ENCODE results near the gene XDH. TPM values are rescaled to one million over a fixed set of nuclear protein-coding genes. Genes with fewer than 3 reads are reported as not detected.

Gene XDH
- total RNA-seq, 1 experiment from 2014 or later, result 1.4 TPM

DNA sequence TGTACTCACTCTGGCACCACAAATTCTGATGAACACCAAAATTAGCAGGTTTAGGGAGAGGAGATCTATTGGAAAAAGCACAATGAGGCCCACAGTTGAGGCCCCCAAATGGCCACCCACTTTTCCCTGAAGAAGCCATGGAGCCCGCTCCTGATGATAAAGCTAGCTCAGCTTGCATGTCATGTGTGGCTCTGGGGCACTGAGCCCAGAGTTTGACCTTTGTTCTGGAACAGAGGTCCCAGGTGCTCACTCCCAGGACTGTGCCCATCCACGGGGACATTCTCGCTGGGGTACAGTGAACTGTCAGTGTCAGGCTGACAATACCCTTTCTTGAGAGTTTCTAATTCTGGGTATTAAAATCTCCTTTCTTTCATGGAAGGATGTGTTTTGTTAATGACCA is 36.2 kb downstream of the XDH start:
- CTCF ChIA-PET, result no interaction called here
- intact Hi-C loops (cut with micrococcal nuclease; ENCODE audit: unreplicated experiment), result no loop called here
- Mint-ChIP-seq H3K4me3 (ENCODE audit: unreplicated experiment) (no peak overlapping the region), H3K36me3 (ENCODE audit: insufficient read depth, unreplicated experiment) (no peaks in the 10 kb centered on the region), H3K9me3 (ENCODE audit: unreplicated experiment) (peaks cover 15% of the 10 kb centered on the region), H3K4me1 (ENCODE audit: low read depth, unreplicated experiment) (peaks cover 11% of the 10 kb centered on the region), H3K27ac (ENCODE audit: unreplicated experiment) (no peak overlapping the region), H3K27me3 (ENCODE audit: insufficient read depth, unreplicated experiment) (no peaks in the 10 kb centered on the region)
- Histone ChIP-seq H3K4me1 (no peaks in the 10 kb centered on the region), H3K9me3 (peaks cover 7% of the 10 kb centered on the region; the same call in 1 of the 2 replicates), H3K36me3 (ENCODE audit: control insufficient read depth, insufficient read depth, low read length) (no peaks in the 10 kb centered on the region), H3K27me3 (replicated peaks; ENCODE audit: control insufficient read depth, insufficient read depth, low read length) (no peaks in the 10 kb centered on the region), H3K4me3 (ENCODE audit: low read depth, low read length) (no peak overlapping the region)
- POLR2A ChIA-PET, result no interaction called here
- DNase-seq, result no peak
- no TSS peak for BruUV-seq (replicated peaks)
- TF ChIP-seq, protein P1, sequence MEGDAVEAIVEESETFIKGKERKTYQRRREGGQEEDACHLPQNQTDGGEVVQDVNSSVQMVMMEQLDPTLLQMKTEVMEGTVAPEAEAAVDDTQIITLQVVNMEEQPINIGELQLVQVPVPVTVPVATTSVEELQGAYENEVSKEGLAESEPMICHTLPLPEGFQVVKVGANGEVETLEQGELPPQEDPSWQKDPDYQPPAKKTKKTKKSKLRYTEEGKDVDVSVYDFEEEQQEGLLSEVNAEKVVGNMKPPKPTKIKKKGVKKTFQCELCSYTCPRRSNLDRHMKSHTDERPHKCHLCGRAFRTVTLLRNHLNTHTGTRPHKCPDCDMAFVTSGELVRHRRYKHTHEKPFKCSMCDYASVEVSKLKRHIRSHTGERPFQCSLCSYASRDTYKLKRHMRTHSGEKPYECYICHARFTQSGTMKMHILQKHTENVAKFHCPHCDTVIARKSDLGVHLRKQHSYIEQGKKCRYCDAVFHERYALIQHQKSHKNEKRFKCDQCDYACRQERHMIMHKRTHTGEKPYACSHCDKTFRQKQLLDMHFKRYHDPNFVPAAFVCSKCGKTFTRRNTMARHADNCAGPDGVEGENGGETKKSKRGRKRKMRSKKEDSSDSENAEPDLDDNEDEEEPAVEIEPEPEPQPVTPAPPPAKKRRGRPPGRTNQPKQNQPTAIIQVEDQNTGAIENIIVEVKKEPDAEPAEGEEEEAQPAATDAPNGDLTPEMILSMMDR (IDR thresholded peaks at IDR 0.05; ENCODE audit: insufficient read depth in 1 of 2, low read depth in 1 of 2, low read length in 1 of 2, severe bottlenecking in 1 of 2, unreplicated experiment in 1 of 2), result no peak

DNA sequence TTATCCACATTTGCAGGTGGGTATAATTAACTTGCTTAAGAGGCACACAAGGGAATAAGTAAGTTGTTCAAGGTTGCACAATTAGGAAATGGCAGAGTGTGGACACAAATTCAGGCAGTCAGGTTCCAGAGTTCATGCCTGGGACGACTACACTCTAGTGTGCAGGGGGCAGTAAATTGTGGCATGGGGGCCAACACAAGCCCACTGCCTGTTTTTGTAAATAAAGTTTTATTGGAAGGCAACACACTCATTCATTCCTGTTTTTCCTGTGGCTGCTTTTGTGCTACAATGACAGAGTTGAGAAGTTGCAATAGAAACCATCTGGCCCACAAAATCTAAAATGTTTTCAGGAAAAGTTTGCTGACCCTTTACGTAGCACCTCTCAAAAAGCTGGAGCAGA is 41.4 kb downstream of the XDH start:
- CTCF ChIA-PET, result no interaction called here
- no peak overlapping the region for H3K4me3 Mint-ChIP-seq (ENCODE audit: unreplicated experiment)

DNA sequence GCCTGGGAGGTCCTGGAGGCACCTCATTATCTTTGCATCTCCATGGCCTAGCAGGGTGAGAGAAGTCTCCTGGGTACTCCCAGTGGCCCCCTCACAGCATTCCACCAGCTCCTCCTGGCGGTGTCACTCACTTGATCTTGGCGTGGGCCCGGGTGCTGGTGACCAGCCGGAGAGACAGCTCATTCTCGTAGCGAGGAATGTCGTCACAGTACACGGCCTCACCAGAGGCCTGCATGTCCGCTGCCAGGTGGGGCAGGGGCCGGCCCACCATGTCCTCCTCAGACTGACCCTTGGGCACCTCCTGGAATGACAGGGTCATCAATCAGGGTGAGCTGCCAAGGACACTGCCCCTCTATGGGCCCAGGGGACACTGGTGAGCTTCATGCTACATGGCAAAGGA is 42.4 kb downstream of the XDH start:
- H3K27me3 Mint-ChIP-seq (ENCODE audit: insufficient read depth, unreplicated experiment), result no peaks in the 10 kb centered on the region
- no peak overlapping the region for H3K4me3 Mint-ChIP-seq (ENCODE audit: unreplicated experiment)
- no peak overlapping the region for H3K27ac Mint-ChIP-seq (ENCODE audit: unreplicated experiment)

More for the DNA sequence above, 41.4 kb downstream of the XDH start:
- Histone ChIP-seq H3K36me3 (ENCODE audit: control insufficient read depth, insufficient read depth, low read length) (no peaks in the 10 kb centered on the region), H3K27me3 (replicated peaks; ENCODE audit: control insufficient read depth, insufficient read depth, low read length) (no peaks in the 10 kb centered on the region), H3K4me1 (no peaks in the 10 kb centered on the region), H3K4me3 (ENCODE audit: low read depth, low read length) (no peak overlapping the region), H3K9me3 (peaks cover 7% of the 10 kb centered on the region; the same call in 1 of the 2 replicates)
- H3K9me3 Mint-ChIP-seq (ENCODE audit: unreplicated experiment), result peaks cover 15% of the 10 kb centered on the region
- H3K36me3 Mint-ChIP-seq (ENCODE audit: insufficient read depth, unreplicated experiment), result peaks cover 6% of the 10 kb centered on the region
- POLR2A ChIA-PET, result no interaction called here
- no peaks in the 10 kb centered on the region for H3K4me1 Mint-ChIP-seq (ENCODE audit: low read depth, unreplicated experiment)
- BruUV-seq (replicated peaks), result no TSS peak
- H3K27ac Mint-ChIP-seq (ENCODE audit: unreplicated experiment), result no peak overlapping the region
- TF ChIP-seq, protein P1 (IDR thresholded peaks at IDR 0.05; ENCODE audit: insufficient read depth in 1 of 2, low read depth in 1 of 2, low read length in 1 of 2, severe bottlenecking in 1 of 2, unreplicated experiment in 1 of 2), result no peak
- intact Hi-C loops (cut with micrococcal nuclease; ENCODE audit: unreplicated experiment), result no loop called here
- H3K27me3 Mint-ChIP-seq (ENCODE audit: insufficient read depth, unreplicated experiment), result no peaks in the 10 kb centered on the region
- DNase-seq, result no peak

More for the DNA sequence above, 42.4 kb downstream of the XDH start:
- Mint-ChIP-seq H3K9me3 (ENCODE audit: unreplicated experiment) (peaks cover 15% of the 10 kb centered on the region), H3K36me3 (ENCODE audit: insufficient read depth, unreplicated experiment) (peaks cover 6% of the 10 kb centered on the region), H3K4me1 (ENCODE audit: low read depth, unreplicated experiment) (no peaks in the 10 kb centered on the region)
- Histone ChIP-seq H3K4me1 (0 out of 2 replicates have a peak, but pooled peaks cover under 1% of the 10 kb centered on the region), H3K9me3 (peaks cover 7% of the 10 kb centered on the region; the same call in 1 of the 2 replicates), H3K4me3 (ENCODE audit: low read depth, low read length) (no peak overlapping the region), H3K36me3 (ENCODE audit: control insufficient read depth, insufficient read depth, low read length) (no peaks in the 10 kb centered on the region), H3K27me3 (replicated peaks; ENCODE audit: control insufficient read depth, insufficient read depth, low read length) (no peaks in the 10 kb centered on the region)
- BruUV-seq (replicated peaks), result no TSS peak
- no peak for DNase-seq
- intact Hi-C loops (cut with micrococcal nuclease; ENCODE audit: unreplicated experiment), result no loop called here
- ChIA-PET POLR2A (no interaction called here), CTCF (no interaction called here)
- TF ChIP-seq, protein P1 (IDR thresholded peaks at IDR 0.05; ENCODE audit: insufficient read depth in 1 of 2, low read depth in 1 of 2, low read length in 1 of 2, severe bottlenecking in 1 of 2, unreplicated experiment in 1 of 2), result no peak
